Kidney epithelial cell (primary cell): Measurements from ENCODE around the gene FAM241B. TPM values are rescaled to one million over a fixed set of nuclear protein-coding genes. Genes with fewer than 3 reads are reported as not detected.

Experiments used
- DNase-seq: peaks from one replicate; pipeline ENCODE4 v3.0.0-alpha.2; 2010; ENCODE audit warnings: low read depth
- H3K27me3 ChIP-seq: 2 replicates; pipeline ENCODE4 v1.6.0; 2011; ENCODE audit warnings: low read length; ENCODE audit not compliant: control insufficient read depth, insufficient read depth
- H3K36me3 ChIP-seq: 2 replicates; pipeline ENCODE4 v1.5.1; 2011; ENCODE audit warnings: low read length; ENCODE audit not compliant: control insufficient read depth, insufficient read depth
- H3K4me3 ChIP-seq: 2 replicates; pipeline ENCODE4 v1.5.1; 2011; ENCODE audit warnings: low read depth, mild to moderate bottlenecking, control low read depth, low read length
- total RNA-seq: library from RNA; depleted of rRNA; stranded (reverse); fragments of >200 nt; gene quantifications from 2 replicates; pipeline ENCODE4 v1.2.3, GENCODE V29; 2015
- TF ChIP-seq, protein P1 (sequence below): IDR thresholded peaks from 2 replicates; pipeline ENCODE4 v1.5.1; 2011; ENCODE audit warnings: mild to moderate bottlenecking, moderate library complexity, low read length, control low read depth, inconsistent platforms; ENCODE audit not compliant: insufficient read depth, poor library complexity, severe bottlenecking

The FAM241B gene
- total RNA-seq, 1 donor from 2014 or later: 14.0 TPM

GRCh38 chr10:69669409-69669808, 39.4 kb downstream of the FAM241B start:
- no peak for DNase-seq
- H3K27me3 ChIP-seq: peaks cover 6% of the 10 kb centered on the region
- no peaks in the 10 kb centered on the region for H3K36me3 ChIP-seq

GRCh38 chr10:69673521-69673920, 43.5 kb downstream of the FAM241B start:
- DNase-seq: no peak
- H3K4me3 ChIP-seq: no peak overlapping the region
- TF ChIP-seq, protein P1, sequence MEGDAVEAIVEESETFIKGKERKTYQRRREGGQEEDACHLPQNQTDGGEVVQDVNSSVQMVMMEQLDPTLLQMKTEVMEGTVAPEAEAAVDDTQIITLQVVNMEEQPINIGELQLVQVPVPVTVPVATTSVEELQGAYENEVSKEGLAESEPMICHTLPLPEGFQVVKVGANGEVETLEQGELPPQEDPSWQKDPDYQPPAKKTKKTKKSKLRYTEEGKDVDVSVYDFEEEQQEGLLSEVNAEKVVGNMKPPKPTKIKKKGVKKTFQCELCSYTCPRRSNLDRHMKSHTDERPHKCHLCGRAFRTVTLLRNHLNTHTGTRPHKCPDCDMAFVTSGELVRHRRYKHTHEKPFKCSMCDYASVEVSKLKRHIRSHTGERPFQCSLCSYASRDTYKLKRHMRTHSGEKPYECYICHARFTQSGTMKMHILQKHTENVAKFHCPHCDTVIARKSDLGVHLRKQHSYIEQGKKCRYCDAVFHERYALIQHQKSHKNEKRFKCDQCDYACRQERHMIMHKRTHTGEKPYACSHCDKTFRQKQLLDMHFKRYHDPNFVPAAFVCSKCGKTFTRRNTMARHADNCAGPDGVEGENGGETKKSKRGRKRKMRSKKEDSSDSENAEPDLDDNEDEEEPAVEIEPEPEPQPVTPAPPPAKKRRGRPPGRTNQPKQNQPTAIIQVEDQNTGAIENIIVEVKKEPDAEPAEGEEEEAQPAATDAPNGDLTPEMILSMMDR: no peak
- H3K27me3 ChIP-seq: peaks cover 10% of the 10 kb centered on the region
- no peaks in the 10 kb centered on the region for H3K36me3 ChIP-seq

More at GRCh38 chr10:69669409-69669808, 39.4 kb downstream of the FAM241B start:
- H3K4me3 ChIP-seq: no peak overlapping the region
- TF ChIP-seq, protein P1: no peak

- no peak for DNase-seq
- H3K27me3 ChIP-seq: peaks cover 12% of the 10 kb centered on the region
- TF ChIP-seq, protein P1: no peak
- H3K4me3 ChIP-seq: no peak overlapping the region
- H3K36me3 ChIP-seq: no peaks in the 10 kb centered on the region
Observed at GRCh38 chr10:69674786-69675185, 44.7 kb downstream of the FAM241B start.

DNA sequence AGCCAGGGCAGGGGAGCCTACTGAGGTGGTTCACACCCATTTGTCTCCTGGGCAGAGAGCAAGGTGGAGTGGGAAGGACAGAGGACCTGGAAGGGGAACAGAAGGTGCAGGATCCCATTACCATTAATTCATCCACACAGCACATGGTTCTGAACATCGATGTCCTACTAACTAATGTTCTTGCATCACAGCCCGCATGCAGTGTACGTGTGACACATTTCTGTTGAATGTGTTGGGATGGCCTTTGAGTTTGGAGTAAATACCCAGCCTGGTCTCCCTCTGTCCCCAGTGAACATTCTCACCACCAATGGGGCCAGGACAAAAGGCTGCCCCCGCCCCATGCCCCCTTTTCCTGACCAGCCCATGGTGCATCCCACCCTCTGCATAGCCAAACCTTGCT, 46.3 kb downstream of the FAM241B start:
- no peak for DNase-seq
- Histone ChIP-seq H3K4me3 (no peak overlapping the region), H3K27me3 (peaks cover 14% of the 10 kb centered on the region), H3K36me3 (no peaks in the 10 kb centered on the region)
- TF ChIP-seq, protein P1: no peak

DNA sequence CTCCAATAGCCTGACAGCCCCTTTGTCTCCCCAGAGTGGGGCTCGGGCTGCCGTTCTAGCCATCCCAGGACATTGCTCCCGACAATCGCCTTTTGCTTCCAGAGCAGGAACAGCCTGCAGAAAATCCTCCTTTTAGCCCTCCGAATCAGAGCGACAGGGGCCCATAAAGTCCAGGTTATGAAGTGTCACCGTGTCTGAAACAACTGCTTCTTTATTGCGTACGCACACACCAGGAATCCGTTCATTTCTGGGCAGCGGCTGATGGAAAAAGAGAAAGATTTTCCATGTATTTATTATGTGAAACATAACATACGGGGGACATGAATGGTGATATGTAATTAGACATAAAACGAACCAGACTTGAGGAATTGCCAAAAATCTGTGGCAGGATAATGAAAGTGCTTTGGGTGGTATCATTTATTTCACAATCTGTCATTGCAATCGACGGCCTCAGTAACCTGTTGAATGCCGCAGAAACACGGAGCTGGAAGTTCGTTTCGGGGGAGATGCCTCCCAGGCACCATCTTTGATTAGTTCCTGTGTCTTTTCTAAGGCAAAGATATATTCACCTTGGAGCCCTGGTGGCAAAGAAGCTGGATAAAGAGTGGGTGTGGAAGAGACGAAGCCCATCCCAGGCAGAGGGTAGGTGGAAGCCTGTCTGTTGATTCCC, 48.1 kb downstream of the FAM241B start:
- DNase-seq: no peak
- H3K27me3 ChIP-seq: peaks cover 16% of the 10 kb centered on the region
- TF ChIP-seq, protein P1: no peak
- no peak overlapping the region for H3K4me3 ChIP-seq
- no peaks in the 10 kb centered on the region for H3K36me3 ChIP-seq

- DNase-seq: no peak
- peaks cover 17% of the 10 kb centered on the region for H3K27me3 ChIP-seq
- H3K4me3 ChIP-seq: no peak overlapping the region
- TF ChIP-seq, protein P1: no peak
- H3K36me3 ChIP-seq: no peaks in the 10 kb centered on the region
Observed at GRCh38 chr10:69679736-69680135, 49.7 kb downstream of the FAM241B start.
